T-helper 2 cell treated with Interferon-gamma antibody and Interleukin-4, amounts not matched to agents 5 μg/mL and 100 μg/mL, for 36 hours (primary cell): ENCODE results near the gene RBMS3.
"Not testable (repeated sequence)": the region's sequence is repeated elsewhere in the genome, so short reads cannot be mapped to it uniquely, and the experiment has no call there.

Experiments used
- DNase-seq: peaks from one replicate; pipeline ENCODE4 v3.0.0; 2021; ENCODE audit warnings: low spot score
- H3K27ac Mint-ChIP-seq: one replicate; pipeline ENCODE4 v1.8.0; 2021; ENCODE audit warnings: mild to moderate bottlenecking, mixed read lengths
- H3K27me3 Mint-ChIP-seq: one replicate; pipeline ENCODE4 v1.8.0; 2021; ENCODE audit warnings: low read depth, mixed read lengths
- H3K36me3 Mint-ChIP-seq: one replicate; pipeline ENCODE4 v1.8.0; 2021; ENCODE audit warnings: low read depth, mixed read lengths
- H3K4me1 Mint-ChIP-seq: one replicate; pipeline ENCODE4 v1.8.0; 2021; ENCODE audit warnings: low read depth, mixed read lengths
- H3K4me3 Mint-ChIP-seq: one replicate; pipeline ENCODE4 v1.8.0; 2022; ENCODE audit warnings: mild to moderate bottlenecking, moderate library complexity, mixed read lengths
- H3K9me3 Mint-ChIP-seq: one replicate; pipeline ENCODE4 v1.8.0; 2021; ENCODE audit warnings: mixed read lengths

RBMS3 gene

GRCh38 chr3:29447946-29448627 is 167.2 kb downstream of the RBMS3 start:
- Mint-ChIP-seq H3K27ac (no peak overlapping the region), H3K9me3 (no peaks in the 10 kb centered on the region), H3K36me3 (no peaks in the 10 kb centered on the region), H3K4me3 (no peak overlapping the region), H3K27me3 (no peaks in the 10 kb centered on the region), H3K4me1 (no peaks in the 10 kb centered on the region)
- DNase-seq: no peak

GRCh38 chr3:29451920-29452319 is 171.0 kb downstream of the RBMS3 start:
- no peak overlapping the region for H3K4me3 Mint-ChIP-seq
- no peak for DNase-seq
- H3K36me3 Mint-ChIP-seq: no peaks in the 10 kb centered on the region
- H3K27me3 Mint-ChIP-seq: no peaks in the 10 kb centered on the region
- H3K4me1 Mint-ChIP-seq: no peaks in the 10 kb centered on the region
- H3K9me3 Mint-ChIP-seq: no peaks in the 10 kb centered on the region
- H3K27ac Mint-ChIP-seq: no peak overlapping the region

GRCh38 chr3:29452934-29453283 is 172.0 kb downstream of the RBMS3 start:
- no peaks in the 10 kb centered on the region for H3K36me3 Mint-ChIP-seq
- no peaks in the 10 kb centered on the region for H3K4me1 Mint-ChIP-seq
- H3K9me3 Mint-ChIP-seq: no peaks in the 10 kb centered on the region
- H3K27me3 Mint-ChIP-seq: no peaks in the 10 kb centered on the region
- DNase-seq: no peak
- H3K4me3 Mint-ChIP-seq: no peak overlapping the region
- no peak overlapping the region for H3K27ac Mint-ChIP-seq

GRCh38 chr3:29453284-29454001 is 172.6 kb downstream of the RBMS3 start:
- no peaks in the 10 kb centered on the region for H3K27me3 Mint-ChIP-seq
- no peaks in the 10 kb centered on the region for H3K36me3 Mint-ChIP-seq
- no peak overlapping the region for H3K4me3 Mint-ChIP-seq
- no peaks in the 10 kb centered on the region for H3K9me3 Mint-ChIP-seq
- no peaks in the 10 kb centered on the region for H3K4me1 Mint-ChIP-seq
- no peak for DNase-seq
- no peak overlapping the region for H3K27ac Mint-ChIP-seq

GRCh38 chr3:29454161-29454611 is 173.3 kb downstream of the RBMS3 start:
- Mint-ChIP-seq H3K4me1 (no peaks in the 10 kb centered on the region), H3K9me3 (no peaks in the 10 kb centered on the region), H3K27me3 (no peaks in the 10 kb centered on the region), H3K4me3 (no peak overlapping the region), H3K27ac (no peak overlapping the region), H3K36me3 (no peaks in the 10 kb centered on the region)
- no peak for DNase-seq

GRCh38 chr3:29456901-29457300 is 176.0 kb downstream of the RBMS3 start:
- H3K4me1 Mint-ChIP-seq: no peaks in the 10 kb centered on the region
- H3K4me3 Mint-ChIP-seq: no peak overlapping the region
- no peaks in the 10 kb centered on the region for H3K9me3 Mint-ChIP-seq
- no peaks in the 10 kb centered on the region for H3K27me3 Mint-ChIP-seq
- H3K36me3 Mint-ChIP-seq: no peaks in the 10 kb centered on the region
- DNase-seq: no peak
- H3K27ac Mint-ChIP-seq: no peak overlapping the region

GRCh38 chr3:29463304-29463703 is 182.4 kb downstream of the RBMS3 start:
- Mint-ChIP-seq H3K4me1 (no peaks in the 10 kb centered on the region), H3K4me3 (no peak overlapping the region), H3K36me3 (no peaks in the 10 kb centered on the region), H3K9me3 (no peaks in the 10 kb centered on the region), H3K27me3 (no peaks in the 10 kb centered on the region), H3K27ac (no peak overlapping the region)
- no peak for DNase-seq

GRCh38 chr3:29465836-29466235 is 185.0 kb downstream of the RBMS3 start:
- Mint-ChIP-seq H3K27ac (no peak overlapping the region), H3K9me3 (no peaks in the 10 kb centered on the region), H3K4me1 (no peaks in the 10 kb centered on the region), H3K27me3 (no peaks in the 10 kb centered on the region), H3K4me3 (no peak overlapping the region), H3K36me3 (no peaks in the 10 kb centered on the region)
- DNase-seq: no peak

- no peak for DNase-seq
- Mint-ChIP-seq H3K9me3 (no peaks in the 10 kb centered on the region), H3K4me1 (no peaks in the 10 kb centered on the region), H3K36me3 (no peaks in the 10 kb centered on the region), H3K27me3 (no peaks in the 10 kb centered on the region), H3K27ac (no peak overlapping the region), H3K4me3 (no peak overlapping the region)
These were observed 185.6 kb downstream of the RBMS3 start for GRCh38 chr3:29466442-29466841.

GRCh38 chr3:29468187-29468586 is 187.3 kb downstream of the RBMS3 start:
- Mint-ChIP-seq H3K27me3 (no peaks in the 10 kb centered on the region), H3K4me1 (no peaks in the 10 kb centered on the region), H3K27ac (no peak overlapping the region), H3K4me3 (no peak overlapping the region), H3K36me3 (no peaks in the 10 kb centered on the region), H3K9me3 (no peaks in the 10 kb centered on the region)
- DNase-seq: no peak

- H3K9me3 Mint-ChIP-seq, H3K27ac Mint-ChIP-seq, H3K4me1 Mint-ChIP-seq, DNase-seq, H3K4me3 Mint-ChIP-seq, H3K36me3 Mint-ChIP-seq, H3K27me3 Mint-ChIP-seq: not testable (repeated sequence)
These were observed 192.8 kb downstream of the RBMS3 start for GRCh38 chr3:29473481-29474170.

GRCh38 chr3:29475305-29475840 is 194.5 kb downstream of the RBMS3 start:
- H3K9me3 Mint-ChIP-seq: no peaks in the 10 kb centered on the region
- no peaks in the 10 kb centered on the region for H3K4me1 Mint-ChIP-seq
- H3K27ac Mint-ChIP-seq: no peak overlapping the region
- DNase-seq: no peak
- H3K27me3 Mint-ChIP-seq: no peaks in the 10 kb centered on the region
- no peak overlapping the region for H3K4me3 Mint-ChIP-seq
- H3K36me3 Mint-ChIP-seq: no peaks in the 10 kb centered on the region

- no peak overlapping the region for H3K27ac Mint-ChIP-seq
- no peaks in the 10 kb centered on the region for H3K9me3 Mint-ChIP-seq
- H3K4me1 Mint-ChIP-seq: no peaks in the 10 kb centered on the region
- DNase-seq: no peak
- H3K36me3 Mint-ChIP-seq: no peaks in the 10 kb centered on the region
- H3K27me3 Mint-ChIP-seq: no peaks in the 10 kb centered on the region
- H3K4me3 Mint-ChIP-seq: no peak overlapping the region
These were observed 195.0 kb downstream of the RBMS3 start for GRCh38 chr3:29475854-29476253.

GRCh38 chr3:29478611-29479010 is 197.7 kb downstream of the RBMS3 start:
- no peak overlapping the region for H3K4me3 Mint-ChIP-seq
- no peak overlapping the region for H3K27ac Mint-ChIP-seq
- H3K4me1 Mint-ChIP-seq: no peaks in the 10 kb centered on the region
- DNase-seq: no peak
- H3K36me3 Mint-ChIP-seq: no peaks in the 10 kb centered on the region
- H3K27me3 Mint-ChIP-seq: no peaks in the 10 kb centered on the region
- H3K9me3 Mint-ChIP-seq: no peaks in the 10 kb centered on the region
